GM18951 (cell line): Measurements from ENCODE around the gene ASB3.
"Not testable (repeated sequence)": the region's sequence is repeated elsewhere in the genome, so short reads cannot be mapped to it uniquely, and the experiment has no call there.

ENCODE experiments used
- POLR2A ChIP-seq: IDR thresholded peaks from 4 replicates; pipeline ENCODE4 v1.6.1; 2011; ENCODE audit warnings: mild to moderate bottlenecking; ENCODE audit not compliant: insufficient read length, insufficient read depth; ENCODE audit errors: extremely low read depth
- in situ Hi-C: fragments of 300-500 bp; cut with MboI; formaldehyde crosslinking; loops from one replicate; pipeline ENCODE4 v1.12.0; 2022; ENCODE audit warnings: low sequenced_read_pairs, mixed read lengths, inconsistent platforms; ENCODE audit not compliant: unreplicated experiment

The ASB3 gene

GRCh38 chr2:53786705-53787613 lies at the start of gene ASB3, which contains the start of gene ERLEC1:
Gene ASB3 (minus strand): TSS chr2:53786953. CDS start chr2:53765572, 21,381 bp downstream.
Gene ERLEC1 (plus strand): TSS chr2:53787044. CDS start chr2:53787211, 167 bp downstream.
- peak; percentile 81 for TF ChIP-seq POLR2A
- in situ Hi-C loops: no loop called here

- in situ Hi-C loops: not testable (repeated sequence)
These were observed 43.2 kb upstream of the ASB3 start for GRCh38 chr2:53829980-53830290.

DNA sequence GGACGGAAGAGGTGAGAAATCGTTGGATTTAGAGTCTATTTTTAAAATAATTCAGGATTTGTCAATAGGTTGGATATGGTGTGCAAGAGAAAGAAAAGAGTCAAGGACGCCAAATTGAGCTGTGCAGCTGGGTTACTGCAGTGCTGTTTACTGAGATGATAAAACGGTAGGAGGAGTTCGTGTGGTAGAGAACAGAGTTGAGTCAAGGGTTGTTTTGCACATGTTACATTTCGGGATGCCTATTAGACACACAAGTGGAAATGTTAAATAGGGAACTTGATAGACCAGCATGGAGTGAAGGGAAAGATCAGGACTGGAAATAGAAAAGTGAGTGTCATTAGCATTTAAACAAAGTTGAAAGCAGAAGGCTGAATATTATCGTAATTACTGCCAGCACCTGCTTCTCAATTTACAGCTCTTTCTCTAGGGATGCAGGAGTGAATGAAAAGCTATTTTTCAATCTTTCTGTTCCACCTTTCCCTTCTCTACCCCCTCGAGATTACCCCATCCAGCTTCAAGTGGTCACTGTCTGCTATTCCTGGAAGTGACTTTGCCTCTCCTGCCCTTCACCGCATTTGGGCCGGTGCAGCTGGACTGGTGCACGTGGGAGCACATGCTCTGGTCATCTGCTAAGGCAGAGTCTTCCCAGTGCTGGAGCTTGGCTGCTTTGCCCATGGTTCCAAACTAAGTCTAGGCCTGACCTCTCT lies 42.7 kb upstream of the ASB3 start:
- TF ChIP-seq POLR2A: no peak
- in situ Hi-C loops: no loop called here

DNA sequence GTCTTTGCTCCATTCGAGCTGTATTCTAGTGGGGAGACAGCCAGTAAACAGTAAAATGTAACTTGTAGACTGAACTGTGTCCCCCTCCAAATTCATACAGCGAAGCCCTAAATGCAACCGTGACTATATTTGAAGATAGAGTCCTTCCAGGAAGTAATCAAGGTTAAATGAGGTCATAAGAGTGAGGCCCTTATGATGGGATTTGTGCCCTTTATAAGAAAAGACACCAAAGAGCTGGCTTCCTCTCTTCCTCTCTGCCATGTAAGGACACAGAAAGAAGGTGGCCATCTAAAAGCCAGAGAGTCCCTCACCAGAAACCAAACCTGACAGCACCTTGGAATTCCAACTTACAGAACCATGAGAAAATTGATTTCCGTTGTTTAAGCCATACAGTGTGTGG lies 41.6 kb upstream of the ASB3 start:
- in situ Hi-C loops: no loop called here
- TF ChIP-seq POLR2A: no peak

DNA sequence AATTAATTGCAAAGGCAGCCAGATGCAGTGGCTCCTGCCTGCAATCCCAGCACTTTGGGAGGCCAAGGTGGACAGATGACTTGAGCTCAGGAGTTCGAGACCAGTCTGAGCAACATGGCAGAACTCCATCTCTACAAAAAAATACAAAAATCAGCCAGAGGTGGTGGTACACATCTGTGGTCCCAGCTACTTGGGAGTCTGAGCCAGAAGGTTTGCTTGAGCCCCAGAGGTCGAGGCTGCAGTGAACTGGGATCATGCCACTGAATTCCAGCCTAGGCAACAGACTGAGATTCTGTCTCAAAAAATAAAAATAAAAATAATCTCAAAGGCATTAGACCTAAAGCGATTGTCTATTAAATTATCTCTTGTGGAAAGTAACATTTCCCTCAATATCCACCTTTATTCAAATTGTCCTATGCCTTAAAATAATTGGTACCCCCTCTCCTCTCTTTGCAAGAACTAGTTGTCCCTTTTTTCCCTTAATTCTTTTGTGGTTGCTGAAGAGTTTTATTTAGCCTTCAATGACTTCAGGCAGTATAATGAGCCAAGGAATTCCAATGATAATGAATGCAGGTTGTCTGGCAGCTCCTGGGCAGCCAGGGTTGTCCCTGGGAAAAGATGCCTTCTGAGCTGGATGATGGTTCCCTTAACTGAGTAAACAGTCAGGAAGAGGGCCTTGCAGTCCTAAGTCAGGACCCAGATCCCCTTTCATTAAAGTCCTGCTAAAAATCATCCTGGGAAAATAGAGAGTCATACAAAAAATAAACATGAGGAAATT lies 40.8 kb upstream of the ASB3 start:
- in situ Hi-C loops: no loop called here
- no peak for TF ChIP-seq POLR2A

DNA sequence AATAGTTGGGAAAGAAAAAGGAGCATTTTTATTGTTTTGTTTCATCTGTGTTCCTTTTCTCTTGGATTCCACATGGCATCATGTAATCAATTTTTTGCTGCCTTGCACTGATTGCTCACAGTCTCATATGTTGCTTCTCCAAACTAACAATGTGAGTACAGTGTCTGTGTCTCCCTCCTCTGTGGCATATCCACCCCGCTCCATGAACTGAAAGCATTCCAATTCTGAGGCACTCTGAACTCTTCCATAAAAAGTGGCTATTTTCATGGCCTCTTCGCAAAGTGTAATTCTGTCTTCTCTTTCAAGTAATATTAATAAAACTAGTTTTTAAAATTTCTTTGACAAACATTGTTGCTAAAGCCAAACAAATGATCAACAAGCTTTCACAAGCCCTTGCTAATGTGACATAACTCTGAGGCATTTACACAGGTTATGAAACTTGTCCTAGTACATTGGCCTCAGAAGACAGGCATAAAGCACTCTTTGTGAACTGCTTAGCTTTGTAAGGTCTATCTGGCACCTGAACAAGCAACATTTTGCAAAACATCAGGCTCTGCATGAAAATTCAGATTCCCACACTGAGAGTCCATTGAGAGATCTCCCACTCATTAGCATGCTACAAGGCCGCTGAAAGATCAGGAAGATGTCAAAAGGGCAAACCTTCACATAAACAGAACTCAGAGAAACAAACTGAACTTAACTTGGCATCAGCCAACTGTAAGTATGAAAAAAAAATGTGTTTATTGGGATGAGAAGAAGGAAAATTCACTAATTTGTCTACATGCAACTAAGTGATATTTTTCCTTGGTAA lies 40.0 kb upstream of the ASB3 start:
- no peak for TF ChIP-seq POLR2A
- in situ Hi-C loops: no loop called here

DNA sequence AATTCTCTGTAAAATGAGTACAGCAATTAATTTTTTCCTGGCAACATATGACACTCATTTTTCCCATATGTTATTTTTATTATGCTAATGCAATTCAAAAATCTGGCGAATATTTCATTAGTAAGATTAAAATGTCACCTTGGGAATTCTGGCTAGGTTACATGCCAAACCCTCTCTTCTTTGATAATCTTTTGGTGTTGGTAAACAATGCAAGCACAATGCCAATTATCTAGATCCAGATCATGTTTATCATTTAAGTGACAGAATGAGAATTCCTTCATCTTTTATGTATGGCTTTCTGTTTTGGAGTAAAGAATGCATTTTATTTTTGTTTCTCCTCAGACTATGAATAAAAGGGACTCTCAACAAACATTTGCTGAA lies 39.3 kb upstream of the ASB3 start:
- in situ Hi-C loops: no loop called here
- TF ChIP-seq POLR2A: no peak

DNA sequence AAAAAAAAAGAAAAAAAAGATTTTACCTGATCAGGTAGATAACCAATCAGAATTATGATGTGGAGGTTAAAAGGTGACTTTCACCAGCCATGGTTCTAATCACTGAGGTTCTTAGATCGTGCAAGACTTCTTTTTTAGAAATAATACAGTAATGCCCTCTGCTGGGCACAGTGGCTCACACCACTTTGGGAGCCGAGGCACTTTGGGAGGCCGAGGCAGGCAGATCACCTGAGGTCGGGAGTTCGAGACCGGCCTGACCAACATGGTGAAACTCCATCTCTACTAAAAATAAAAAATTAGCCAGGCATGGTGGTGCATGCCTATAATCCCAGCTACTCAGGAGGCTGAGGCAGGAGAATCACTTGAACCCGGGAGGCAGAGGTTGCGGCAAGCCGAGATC lies 36.9 kb upstream of the ASB3 start:
- in situ Hi-C loops: not testable (repeated sequence)

- in situ Hi-C loops: no loop called here
- TF ChIP-seq POLR2A: no peak
These were observed 35.1 kb upstream of the ASB3 start for GRCh38 chr2:53821810-53822209.

DNA sequence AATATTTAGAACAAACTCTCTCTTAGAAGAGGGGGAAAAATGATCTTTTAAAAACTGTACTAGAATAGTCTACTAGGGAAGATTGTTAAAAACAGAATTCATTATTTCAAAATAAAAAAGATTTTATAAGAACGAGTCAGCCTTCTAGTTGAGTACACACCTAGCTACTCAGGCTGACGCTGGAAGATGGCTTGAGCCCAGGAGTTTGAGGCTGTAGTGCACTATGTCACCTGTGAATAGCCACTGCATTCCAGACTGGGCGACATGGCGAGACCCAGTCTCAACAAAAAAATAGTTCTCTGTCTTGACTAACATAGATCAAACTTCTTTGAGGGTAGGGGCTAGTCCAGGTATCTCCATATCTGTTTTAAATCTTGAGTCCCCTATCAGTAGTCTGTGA lies 34.0 kb upstream of the ASB3 start:
- in situ Hi-C loops: no loop called here
- TF ChIP-seq POLR2A: no peak

- in situ Hi-C loops: no loop called here
- TF ChIP-seq POLR2A: no peak
These were observed 33.3 kb upstream of the ASB3 start for GRCh38 chr2:53820048-53820447.

- no peak for TF ChIP-seq POLR2A
- in situ Hi-C loops: no loop called here
These were observed 32.9 kb upstream of the ASB3 start for GRCh38 chr2:53819634-53820033.
